GM12875 (cell line): ENCODE measurements around the gene AHNAK.
A peak's percentile ranks its signal among the peaks of the same experiment; 100 is the strongest.
"Not testable (repeated sequence)": the region's sequence is repeated elsewhere in the genome, so short reads cannot be mapped to it uniquely, and the experiment has no call there.

Source experiments
- H3K4me3 ChIP-seq: one replicate; pipeline ENCODE4 v1.5.1; 2011; ENCODE audit warnings: low read depth, low read length, control low read depth
- TF ChIP-seq, protein P1 (sequence below): IDR thresholded peaks from 2 replicates; pipeline ENCODE4 v1.5.1; 2011; ENCODE audit warnings: low read depth, mild to moderate bottlenecking, control low read depth, inconsistent platforms, low read length, moderate library complexity, borderline replicate concordance; ENCODE audit not compliant: insufficient read depth

Gene AHNAK

DNA sequence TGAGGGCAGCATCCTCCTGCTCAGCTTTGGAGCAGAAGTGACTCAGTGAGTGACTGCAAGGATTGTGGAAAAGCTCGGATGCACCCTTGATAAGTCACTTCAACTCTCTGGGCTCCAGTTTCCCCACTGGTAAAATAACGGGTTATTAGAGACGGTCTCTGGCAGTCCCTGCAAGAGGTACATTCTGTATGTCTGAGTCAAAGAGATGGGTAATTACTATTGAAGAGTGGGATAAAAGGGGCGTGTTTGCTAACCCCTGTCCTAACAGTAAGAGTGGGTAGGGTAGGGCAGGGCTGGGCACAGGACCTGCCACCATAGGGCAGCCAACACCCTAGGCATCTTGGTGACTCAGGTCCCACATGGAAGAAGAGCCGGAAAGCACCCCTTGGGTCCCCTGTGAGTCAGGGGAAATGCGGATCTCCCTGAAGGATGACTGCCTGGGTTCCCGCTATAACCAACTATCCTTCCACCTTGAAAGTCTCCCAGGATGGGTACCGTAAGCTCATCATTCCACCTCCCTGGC, 7.3 kb upstream of the AHNAK start:
- no peak overlapping the region for H3K4me3 ChIP-seq
- TF ChIP-seq, protein P1, sequence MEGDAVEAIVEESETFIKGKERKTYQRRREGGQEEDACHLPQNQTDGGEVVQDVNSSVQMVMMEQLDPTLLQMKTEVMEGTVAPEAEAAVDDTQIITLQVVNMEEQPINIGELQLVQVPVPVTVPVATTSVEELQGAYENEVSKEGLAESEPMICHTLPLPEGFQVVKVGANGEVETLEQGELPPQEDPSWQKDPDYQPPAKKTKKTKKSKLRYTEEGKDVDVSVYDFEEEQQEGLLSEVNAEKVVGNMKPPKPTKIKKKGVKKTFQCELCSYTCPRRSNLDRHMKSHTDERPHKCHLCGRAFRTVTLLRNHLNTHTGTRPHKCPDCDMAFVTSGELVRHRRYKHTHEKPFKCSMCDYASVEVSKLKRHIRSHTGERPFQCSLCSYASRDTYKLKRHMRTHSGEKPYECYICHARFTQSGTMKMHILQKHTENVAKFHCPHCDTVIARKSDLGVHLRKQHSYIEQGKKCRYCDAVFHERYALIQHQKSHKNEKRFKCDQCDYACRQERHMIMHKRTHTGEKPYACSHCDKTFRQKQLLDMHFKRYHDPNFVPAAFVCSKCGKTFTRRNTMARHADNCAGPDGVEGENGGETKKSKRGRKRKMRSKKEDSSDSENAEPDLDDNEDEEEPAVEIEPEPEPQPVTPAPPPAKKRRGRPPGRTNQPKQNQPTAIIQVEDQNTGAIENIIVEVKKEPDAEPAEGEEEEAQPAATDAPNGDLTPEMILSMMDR = no peak

DNA sequence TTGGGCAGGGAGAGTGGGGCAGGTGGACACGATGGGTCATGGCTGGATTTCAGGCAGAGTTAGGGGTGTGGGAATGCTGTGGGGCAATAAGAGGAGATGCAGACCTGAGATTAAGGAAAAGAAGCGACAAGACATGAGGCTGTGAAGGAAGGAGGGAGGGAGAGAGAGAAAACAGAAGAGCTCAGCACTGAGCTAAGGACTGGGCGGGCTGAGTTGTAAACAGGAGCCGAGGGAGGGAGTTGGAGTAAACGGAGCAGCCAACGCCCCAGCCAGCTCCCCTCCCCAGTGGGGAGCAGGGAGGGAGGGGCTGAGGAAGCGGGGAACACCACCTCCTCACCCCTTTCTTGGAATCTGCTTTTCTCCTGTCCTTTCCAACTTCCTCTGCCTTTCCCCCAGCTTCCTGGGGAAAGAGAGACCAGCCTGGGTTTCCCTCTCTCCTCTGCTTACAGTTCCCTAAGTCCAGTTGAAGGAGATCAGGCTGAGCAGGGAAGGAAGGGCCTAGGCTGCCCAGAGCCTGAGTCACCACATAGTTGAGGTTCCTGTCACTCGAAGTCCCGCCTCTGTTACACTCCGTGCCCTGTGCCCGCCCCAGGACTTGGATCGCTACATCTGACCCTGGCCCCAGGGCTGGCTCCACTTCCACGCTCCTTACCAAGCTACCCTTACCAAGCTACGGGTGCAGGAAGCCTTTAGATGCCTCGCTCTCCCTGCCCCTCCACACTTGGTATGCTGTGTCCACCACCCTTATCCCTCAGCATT, 6.7 kb upstream of the AHNAK start:
- no peak overlapping the region for H3K4me3 ChIP-seq
- TF ChIP-seq, protein P1 = no peak

DNA sequence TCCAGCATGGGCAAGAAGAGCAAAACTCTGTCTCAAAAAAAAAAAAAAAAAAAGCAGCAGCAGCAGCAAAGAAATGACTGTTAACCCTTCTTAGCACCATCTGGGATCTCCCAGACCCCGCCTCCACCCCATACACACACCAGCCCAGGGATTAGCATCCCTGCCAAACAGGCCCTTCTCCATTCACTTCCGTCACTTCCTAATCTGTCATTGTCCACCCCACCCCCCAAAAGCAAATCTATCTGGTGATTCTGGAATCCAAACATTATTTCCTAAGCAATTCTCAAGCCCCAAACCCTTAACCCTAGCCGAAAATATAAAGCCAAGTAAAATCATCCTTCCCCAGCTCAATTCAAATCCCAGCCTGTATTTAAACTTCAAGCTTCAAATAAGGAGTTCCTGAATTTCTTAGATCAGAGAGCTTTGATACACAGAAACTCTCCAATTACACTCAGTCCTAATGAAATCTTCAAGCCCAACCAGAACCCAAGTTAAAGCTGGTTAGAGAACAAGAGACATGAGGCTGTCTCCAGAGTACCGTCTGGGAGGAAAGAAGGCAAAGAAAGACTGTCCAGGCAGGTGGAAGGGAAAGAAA, 6.0 kb upstream of the AHNAK start:
- H3K4me3 ChIP-seq = no peak overlapping the region
- TF ChIP-seq, protein P1 = no peak

DNA sequence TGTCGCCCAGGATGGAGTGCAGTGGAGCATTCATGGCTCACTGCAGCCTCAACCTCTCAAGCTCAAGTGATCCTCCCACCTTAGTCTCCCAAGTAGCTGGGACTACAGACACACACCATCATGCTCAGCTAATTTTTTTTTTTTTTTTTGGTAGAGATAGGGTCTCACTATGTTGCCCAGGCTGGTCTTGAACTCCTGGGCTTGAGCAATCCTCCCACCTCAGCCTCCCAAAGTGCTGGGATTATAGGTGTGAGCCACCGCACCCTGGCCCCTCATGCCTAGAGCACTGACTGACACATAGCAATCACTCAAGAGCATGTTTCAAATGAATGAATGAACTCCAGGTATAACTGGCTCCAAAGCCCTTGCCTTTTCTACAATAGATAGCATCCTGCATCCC, 3.9 kb upstream of the AHNAK start:
- H3K4me3 ChIP-seq = not testable (repeated sequence)

DNA sequence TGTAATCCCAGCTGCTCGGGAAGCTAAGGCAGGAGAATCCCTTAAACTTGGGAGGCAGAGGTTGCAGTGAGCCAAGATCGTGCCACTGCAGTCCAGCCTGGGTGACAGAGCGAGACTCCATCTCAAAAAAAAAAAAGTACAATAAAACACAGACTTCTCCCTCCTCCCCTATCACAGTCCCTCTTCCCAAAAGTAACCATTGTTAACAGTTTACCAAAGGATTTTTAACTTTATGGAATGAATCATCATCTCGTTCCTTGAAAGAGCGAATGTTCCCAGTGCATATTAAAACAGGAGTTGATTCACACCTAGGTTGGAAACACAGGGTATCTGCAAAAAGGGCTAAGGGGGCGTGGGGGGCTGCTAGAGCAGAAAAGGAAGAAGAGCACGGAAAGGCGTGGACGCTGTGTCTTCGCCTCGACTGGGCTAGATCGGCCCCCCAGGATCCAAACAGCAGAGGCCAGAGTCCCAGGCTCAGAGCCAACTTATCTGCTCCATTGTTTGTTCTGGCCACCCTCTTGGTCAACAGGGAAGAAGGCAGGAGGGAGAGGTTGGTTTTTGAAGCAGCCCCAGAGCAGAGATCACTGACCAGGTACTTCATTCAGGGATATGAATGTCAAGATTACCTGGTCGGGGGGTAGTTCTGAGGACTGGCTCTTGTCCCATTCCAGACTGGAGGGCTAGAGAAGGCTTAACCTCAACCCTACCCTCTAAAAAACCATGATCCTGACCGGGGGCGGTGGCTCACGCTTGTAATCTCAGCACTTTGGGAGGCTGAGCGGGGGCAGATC, 2.1 kb upstream of the AHNAK start:
- TF ChIP-seq, protein P1 = no peak
- no peak overlapping the region for H3K4me3 ChIP-seq

DNA sequence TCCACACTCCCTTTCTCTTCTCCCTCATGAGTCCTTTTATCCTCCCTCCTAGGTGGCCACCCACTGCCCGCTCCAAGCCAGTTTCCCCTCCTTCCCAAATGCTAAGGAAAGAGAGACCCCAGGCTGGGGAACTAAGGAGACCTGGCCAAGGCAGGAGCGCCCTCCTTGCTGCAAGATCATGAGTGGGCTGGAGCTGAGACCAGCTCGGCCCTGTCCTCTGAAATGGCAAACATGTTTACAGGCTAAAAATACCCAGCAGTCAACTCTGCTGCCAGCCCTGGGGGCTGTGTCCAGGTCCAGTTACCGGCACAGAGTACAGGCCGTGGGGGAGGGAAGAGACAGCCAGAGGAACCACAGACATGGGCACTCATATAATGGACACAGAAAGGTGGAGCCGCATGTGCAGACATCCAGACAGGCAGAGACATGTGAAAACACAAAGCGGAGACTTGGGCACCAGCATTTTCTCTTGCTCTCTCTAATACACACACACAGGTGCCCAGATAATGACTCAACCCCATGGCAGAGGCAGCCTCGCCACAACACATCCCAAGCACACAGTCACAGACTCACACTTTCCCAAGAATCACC, 1.2 kb upstream of the AHNAK start:
- H3K4me3 ChIP-seq = no peak overlapping the region
- TF ChIP-seq, protein P1 = no peak

DNA sequence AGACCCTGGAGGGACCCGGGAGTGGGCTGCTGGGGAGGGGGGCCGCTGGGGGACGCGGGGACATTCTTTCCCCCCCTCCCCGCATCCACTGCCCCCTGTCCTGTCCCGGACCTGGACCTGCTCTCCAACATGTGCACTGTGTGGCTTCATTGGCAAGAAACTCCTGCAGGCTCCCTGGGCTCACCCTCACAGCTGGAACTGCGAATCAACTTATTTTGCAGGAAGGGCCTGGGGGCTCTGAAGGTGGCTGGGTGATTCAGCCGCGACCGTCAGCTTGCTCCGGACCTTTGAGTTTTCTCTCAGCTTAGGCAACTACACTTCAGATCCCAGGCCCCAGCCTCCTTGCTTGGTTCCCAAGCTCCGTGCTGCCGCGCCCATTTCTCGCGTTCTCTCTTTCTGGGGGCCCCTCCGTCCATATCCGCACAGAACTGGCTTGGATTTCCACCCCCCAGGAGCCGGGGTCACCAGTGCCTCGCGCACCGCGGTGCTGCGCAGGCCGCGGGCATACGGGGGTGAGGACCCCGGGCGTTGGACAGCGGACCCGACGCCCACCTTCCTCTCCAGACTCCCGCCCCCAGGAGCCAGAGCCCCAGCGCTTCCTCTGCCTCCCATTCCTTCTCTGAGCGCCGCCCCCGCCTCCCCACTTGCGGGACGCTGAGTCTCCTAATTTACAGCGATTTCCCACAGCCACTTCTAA, 471 bp upstream of the AHNAK start:
- peak overlapping the region; percentile 8 for H3K4me3 ChIP-seq
- TF ChIP-seq, protein P1 = no peak
